GM12873 (cell line): Measurements from ENCODE around the gene SHC1.

Experiments
- CTCF ChIP-seq: IDR thresholded peaks from 2 replicates; pipeline ENCODE4 v1.5.1; 2012; ENCODE audit warnings: low read depth, mild to moderate bottlenecking, moderate library complexity, low read length, control low read depth; ENCODE audit not compliant: insufficient read depth; ENCODE audit errors: missing control alignments

Gene SHC1

GRCh38 chr1:155015527-155016230 lies 45.1 kb upstream of the SHC1 start:
- TF ChIP-seq CTCF = no peak

GRCh38 chr1:155014709-155015508 lies 44.4 kb upstream of the SHC1 start:
- no peak for TF ChIP-seq CTCF

GRCh38 chr1:155013632-155014031 lies 43.1 kb upstream of the SHC1 start:
- no peak for TF ChIP-seq CTCF

GRCh38 chr1:155012776-155013602 lies 42.4 kb upstream of the SHC1 start:
- no peak for TF ChIP-seq CTCF

GRCh38 chr1:155012026-155012546 lies 41.5 kb upstream of the SHC1 start:
- no peak for TF ChIP-seq CTCF

- no peak for TF ChIP-seq CTCF
Measured at GRCh38 chr1:155011437-155012025, 41.0 kb upstream of the SHC1 start.
